22Rv1 (cell line): ENCODE measurements around the gene CYP8B1.

Source experiments
- CTCF ChIP-seq: fragments of 450-650 bp; IDR thresholded peaks from 2 replicates; pipeline ENCODE4 v1.5.1; 2017; ENCODE audit warnings: mild to moderate bottlenecking
- ZFX ChIP-seq: fragments of 450-650 bp; IDR thresholded peaks from 2 replicates; pipeline ENCODE4 v1.6.1; 2017; ENCODE audit warnings: antibody characterized with exemption, borderline replicate concordance

- TF ChIP-seq CTCF (no peak), ZFX (no peak)
Observed at GRCh38 chr3:42873221-42873982, 2.3 kb downstream of the CYP8B1 start.
